PFSK-1 (cell line): Measurements from ENCODE around the gene PEX10.

Source experiments
- FOXP2 ChIP-seq: optimal IDR thresholded peaks from 2 replicates; pipeline ENCODE3; 2011; ENCODE audit warnings: borderline replicate concordance, control low read depth, inconsistent platforms; ENCODE audit not compliant: insufficient read depth; ENCODE audit errors: extremely low read length, extremely low read depth
- POLR2AphosphoS5 ChIP-seq: IDR thresholded peaks from 2 replicates; pipeline ENCODE4 v1.6.1; 2012; ENCODE audit warnings: low read depth, mild to moderate bottlenecking, control low read depth, low read length, moderate library complexity
- SIN3A ChIP-seq: IDR thresholded peaks from 2 replicates; pipeline ENCODE4 v1.6.1; 2012; ENCODE audit warnings: mild to moderate bottlenecking, low read length, moderate library complexity, borderline replicate concordance; ENCODE audit not compliant: insufficient read depth
- TAF1 ChIP-seq: IDR thresholded peaks from 2 replicates; pipeline ENCODE4 v1.6.1; 2012; ENCODE audit warnings: low read length, control low read depth, borderline replicate concordance; ENCODE audit not compliant: insufficient read depth
- TF ChIP-seq, protein P1 (sequence below), 2 experiments: IDR thresholded peaks; 2 replicates each; pipeline versions ENCODE4 v1.6.1 to v1.8.0; 2011 to 2012; ENCODE audit warnings: low read depth in 2 of 2, low read length in 2 of 2, control low read depth in 1 of 2, inconsistent platforms in 1 of 2, mild to moderate bottlenecking in 1 of 2, moderate library complexity in 1 of 2; ENCODE audit not compliant: insufficient read depth in 1 of 2

DNA sequence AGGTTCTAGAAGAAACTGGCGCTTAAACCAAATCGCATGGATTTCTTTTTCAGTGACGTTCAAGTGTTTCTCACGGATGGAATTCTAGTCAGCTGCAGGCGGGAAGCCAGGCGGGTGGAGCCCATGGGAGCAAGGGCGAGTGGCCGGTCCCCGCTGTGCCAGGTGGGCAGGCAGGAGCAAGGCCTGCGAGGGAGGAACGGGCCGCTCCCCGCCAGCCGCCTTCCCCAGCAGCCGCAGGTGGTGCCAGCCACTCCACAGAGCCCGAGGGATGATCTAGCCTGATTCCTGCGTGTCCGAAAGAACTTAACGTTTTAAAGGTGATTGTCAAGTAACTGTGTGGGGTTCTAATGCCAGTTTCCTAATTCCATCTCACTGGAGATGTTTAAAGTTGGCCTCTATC lies 9.1 kb downstream of the PEX10 start:
- TF ChIP-seq POLR2AphosphoS5: no peak
- TF ChIP-seq, protein P1, sequence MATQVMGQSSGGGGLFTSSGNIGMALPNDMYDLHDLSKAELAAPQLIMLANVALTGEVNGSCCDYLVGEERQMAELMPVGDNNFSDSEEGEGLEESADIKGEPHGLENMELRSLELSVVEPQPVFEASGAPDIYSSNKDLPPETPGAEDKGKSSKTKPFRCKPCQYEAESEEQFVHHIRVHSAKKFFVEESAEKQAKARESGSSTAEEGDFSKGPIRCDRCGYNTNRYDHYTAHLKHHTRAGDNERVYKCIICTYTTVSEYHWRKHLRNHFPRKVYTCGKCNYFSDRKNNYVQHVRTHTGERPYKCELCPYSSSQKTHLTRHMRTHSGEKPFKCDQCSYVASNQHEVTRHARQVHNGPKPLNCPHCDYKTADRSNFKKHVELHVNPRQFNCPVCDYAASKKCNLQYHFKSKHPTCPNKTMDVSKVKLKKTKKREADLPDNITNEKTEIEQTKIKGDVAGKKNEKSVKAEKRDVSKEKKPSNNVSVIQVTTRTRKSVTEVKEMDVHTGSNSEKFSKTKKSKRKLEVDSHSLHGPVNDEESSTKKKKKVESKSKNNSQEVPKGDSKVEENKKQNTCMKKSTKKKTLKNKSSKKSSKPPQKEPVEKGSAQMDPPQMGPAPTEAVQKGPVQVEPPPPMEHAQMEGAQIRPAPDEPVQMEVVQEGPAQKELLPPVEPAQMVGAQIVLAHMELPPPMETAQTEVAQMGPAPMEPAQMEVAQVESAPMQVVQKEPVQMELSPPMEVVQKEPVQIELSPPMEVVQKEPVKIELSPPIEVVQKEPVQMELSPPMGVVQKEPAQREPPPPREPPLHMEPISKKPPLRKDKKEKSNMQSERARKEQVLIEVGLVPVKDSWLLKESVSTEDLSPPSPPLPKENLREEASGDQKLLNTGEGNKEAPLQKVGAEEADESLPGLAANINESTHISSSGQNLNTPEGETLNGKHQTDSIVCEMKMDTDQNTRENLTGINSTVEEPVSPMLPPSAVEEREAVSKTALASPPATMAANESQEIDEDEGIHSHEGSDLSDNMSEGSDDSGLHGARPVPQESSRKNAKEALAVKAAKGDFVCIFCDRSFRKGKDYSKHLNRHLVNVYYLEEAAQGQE (IDR thresholded peaks at IDR 0.05; ENCODE audit: insufficient read depth in 1 of 2, low read depth in 2 of 2, low read length in 2 of 2): no peak
- TF ChIP-seq SIN3A: no peak
- TF ChIP-seq TAF1: no peak
- TF ChIP-seq FOXP2: no peak
